ENCODE results near the gene CFTR.

The CFTR gene

DNA sequence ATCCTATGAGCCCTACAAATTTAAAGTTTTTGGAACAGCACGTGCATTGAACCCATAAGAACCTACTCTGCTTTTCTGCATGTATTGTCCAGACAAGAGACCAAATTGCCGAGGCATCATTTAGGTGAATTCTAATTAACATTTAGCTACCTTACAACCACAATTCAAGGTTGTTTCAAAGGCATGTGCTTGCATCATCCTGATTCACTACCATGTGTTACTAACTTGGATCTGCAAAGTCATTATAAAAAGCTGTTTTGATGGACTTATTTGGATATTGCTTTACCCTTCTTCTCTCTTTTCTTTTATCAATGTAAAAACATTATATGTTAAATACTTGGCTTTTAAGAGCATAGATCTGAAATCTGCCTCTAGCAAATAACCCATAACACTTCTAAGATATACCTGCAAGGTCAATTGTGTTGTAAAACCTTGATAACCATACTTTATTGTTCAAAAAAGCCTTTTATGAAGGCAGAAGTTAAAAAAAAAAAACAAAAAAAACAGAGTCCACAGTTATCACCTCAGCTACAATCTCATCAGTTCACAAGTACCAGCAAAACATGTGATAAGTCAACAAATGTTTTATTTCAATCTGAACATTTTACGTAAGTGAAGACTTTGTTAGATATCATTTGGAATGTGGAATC is 51.9 kb downstream of the CFTR start:
- TF ChIP-seq, protein P1, sequence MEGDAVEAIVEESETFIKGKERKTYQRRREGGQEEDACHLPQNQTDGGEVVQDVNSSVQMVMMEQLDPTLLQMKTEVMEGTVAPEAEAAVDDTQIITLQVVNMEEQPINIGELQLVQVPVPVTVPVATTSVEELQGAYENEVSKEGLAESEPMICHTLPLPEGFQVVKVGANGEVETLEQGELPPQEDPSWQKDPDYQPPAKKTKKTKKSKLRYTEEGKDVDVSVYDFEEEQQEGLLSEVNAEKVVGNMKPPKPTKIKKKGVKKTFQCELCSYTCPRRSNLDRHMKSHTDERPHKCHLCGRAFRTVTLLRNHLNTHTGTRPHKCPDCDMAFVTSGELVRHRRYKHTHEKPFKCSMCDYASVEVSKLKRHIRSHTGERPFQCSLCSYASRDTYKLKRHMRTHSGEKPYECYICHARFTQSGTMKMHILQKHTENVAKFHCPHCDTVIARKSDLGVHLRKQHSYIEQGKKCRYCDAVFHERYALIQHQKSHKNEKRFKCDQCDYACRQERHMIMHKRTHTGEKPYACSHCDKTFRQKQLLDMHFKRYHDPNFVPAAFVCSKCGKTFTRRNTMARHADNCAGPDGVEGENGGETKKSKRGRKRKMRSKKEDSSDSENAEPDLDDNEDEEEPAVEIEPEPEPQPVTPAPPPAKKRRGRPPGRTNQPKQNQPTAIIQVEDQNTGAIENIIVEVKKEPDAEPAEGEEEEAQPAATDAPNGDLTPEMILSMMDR (conservative IDR thresholded peaks at IDR 0.05; ENCODE audit: low read length) = no peak
- no peak overlapping the region for H3K4me3 ChIP-seq (ENCODE audit: low read length)
- DNase-seq (ENCODE audit: low read depth) = no peak

DNA sequence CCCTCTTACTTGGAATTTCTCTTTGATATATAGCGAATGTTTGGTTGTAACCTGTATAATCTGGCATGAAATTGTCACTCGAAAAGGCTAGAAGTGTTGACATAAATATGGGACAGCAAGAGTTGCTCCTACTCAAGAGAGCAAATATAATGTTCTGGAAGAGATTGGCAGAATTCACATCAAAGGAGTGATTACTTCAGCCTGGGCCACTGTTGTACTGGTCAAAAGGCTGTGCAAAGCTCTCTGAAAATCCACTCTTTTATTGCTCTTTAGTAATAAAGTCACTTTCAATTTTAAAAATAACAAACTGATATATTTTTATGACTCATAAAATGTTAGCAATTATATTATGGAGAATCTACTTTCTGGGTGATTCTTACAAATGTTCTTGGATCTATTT is 58.2 kb downstream of the CFTR start:
- H3K4me3 ChIP-seq (ENCODE audit: low read length) = no peak overlapping the region
- TF ChIP-seq, protein P1 (conservative IDR thresholded peaks at IDR 0.05; ENCODE audit: low read length) = no peak
- no peak for DNase-seq (ENCODE audit: low read depth)

DNA sequence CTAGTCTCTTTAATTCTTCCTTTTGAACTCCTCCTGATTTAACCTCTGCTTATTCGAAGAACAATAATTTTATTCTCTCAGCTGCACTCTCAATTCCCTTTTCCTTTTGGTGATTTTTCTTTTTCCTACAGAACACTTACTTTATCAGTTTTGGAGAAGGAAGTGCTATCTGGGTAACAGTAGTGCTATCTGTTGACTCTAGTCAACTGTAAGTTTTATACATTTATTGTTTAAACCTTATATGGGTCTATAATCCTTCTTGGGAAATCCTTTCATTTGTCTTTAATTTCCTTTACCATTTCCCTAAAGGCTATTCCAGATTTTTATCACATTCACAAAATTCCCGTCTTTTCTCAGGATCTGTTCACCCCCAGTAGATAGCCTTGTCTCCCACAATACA is 64.2 kb downstream of the CFTR start:
- DNase-seq (ENCODE audit: low read depth) = no peak
- TF ChIP-seq, protein P1 (conservative IDR thresholded peaks at IDR 0.05; ENCODE audit: low read length) = no peak
- H3K4me3 ChIP-seq (ENCODE audit: low read length) = no peak overlapping the region

DNA sequence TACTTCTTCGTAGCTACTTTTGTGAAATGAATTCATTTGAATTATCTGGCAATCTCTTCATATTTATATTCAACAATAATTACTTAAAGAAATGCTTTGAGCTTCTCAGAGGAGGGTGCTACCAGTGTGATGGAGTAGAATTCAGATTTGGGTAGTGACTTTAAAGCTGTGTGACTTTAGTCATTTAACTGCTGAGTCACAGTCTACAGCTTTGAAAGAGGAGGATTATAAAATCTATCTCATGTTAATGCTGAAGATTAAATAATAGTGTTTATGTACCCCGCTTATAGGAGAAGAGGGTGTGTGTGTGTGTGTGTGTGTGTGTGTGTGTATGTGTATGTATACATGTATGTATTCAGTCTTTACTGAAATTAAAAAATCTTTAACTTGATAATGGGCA is 68.2 kb downstream of the CFTR start:
- no peak overlapping the region for H3K4me3 ChIP-seq (ENCODE audit: low read length)
- DNase-seq (ENCODE audit: low read depth) = no peak
- TF ChIP-seq, protein P1 (conservative IDR thresholded peaks at IDR 0.05; ENCODE audit: low read length) = no peak

DNA sequence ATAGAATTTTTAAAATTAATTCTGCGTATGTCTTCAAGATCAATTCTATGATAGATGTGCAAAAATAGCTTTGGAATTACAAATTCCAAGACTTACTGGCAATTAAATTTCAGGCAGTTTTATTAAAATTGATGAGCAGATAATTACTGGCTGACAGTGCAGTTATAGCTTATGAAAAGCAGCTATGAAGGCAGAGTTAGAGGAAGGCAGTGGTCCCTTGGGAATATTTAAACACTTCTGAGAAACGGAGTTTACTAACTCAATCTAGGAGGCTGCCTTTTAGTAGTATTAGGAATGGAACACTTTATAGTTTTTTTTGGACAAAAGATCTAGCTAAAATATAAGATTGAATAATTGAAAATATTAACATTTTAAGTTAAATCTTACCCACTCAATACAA is 70.8 kb downstream of the CFTR start:
- no peak for DNase-seq (ENCODE audit: low read depth)
- TF ChIP-seq, protein P1 (conservative IDR thresholded peaks at IDR 0.05; ENCODE audit: low read length) = no peak
- H3K4me3 ChIP-seq (ENCODE audit: low read length) = no peak overlapping the region

DNA sequence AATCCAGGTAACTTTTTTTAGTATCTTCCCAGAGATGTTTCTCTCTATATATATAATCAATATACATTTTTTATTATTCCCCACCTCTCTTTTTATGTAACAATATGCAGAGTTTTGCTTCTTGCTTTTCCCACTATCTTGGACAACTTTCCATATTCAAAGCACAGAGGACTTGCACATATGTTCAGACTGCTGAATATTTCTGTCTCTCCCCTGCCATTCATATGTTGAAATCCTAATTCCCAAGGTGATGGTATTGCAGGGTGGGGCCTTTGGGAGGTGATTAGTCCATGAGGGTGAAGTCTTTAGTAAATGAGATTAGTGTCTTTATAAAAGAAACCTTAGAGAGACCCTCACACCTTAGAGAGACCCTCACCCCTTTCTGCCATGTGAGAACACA is 72.8 kb downstream of the CFTR start:
- TF ChIP-seq, protein P1 (conservative IDR thresholded peaks at IDR 0.05; ENCODE audit: low read length) = no peak
- H3K4me3 ChIP-seq (ENCODE audit: low read length) = no peak overlapping the region
- no peak for DNase-seq (ENCODE audit: low read depth)

DNA sequence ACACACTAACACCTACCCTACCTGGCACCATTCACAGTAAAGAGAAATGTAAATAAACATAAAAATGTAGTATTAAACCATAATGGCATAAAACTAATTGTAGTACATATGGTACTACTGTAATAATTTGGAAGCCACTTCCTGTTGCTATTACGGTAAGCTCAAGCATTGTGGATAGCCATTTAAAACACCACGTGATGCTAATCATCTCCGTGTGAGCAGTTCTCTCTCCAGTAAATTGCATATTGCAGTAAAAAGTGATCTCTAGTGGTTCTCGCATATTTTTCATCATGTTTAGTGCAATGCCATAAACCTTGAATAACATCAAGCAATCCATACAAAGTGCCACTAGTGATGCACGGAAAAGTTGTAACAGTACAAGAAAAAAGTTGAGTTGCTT is 75.4 kb downstream of the CFTR start:
- no peak overlapping the region for H3K4me3 ChIP-seq (ENCODE audit: low read length)
- no peak for DNase-seq (ENCODE audit: low read depth)
- TF ChIP-seq, protein P1 (conservative IDR thresholded peaks at IDR 0.05; ENCODE audit: low read length) = no peak
